NCI-H446 treated with DMSO at 0.1 percent for 48 hours (cell line): ENCODE data around the gene PHACTR4.
"Not testable (repeated sequence)": the region's sequence is repeated elsewhere in the genome, so short reads cannot be mapped to it uniquely, and the experiment has no call there.

ENCODE experiments used
- DNase-seq: peaks from one replicate; lab custom pipeline; 2025; lab: John Stamatoyannopoulos, UW

Gene PHACTR4

GRCh38 chr1:28369371-28370238 lies at the start of gene PHACTR4:
Gene PHACTR4, plus strand, starts transcription at chr1:28369740. Its CDS starts 37,708 bp downstream, at chr1:28407448.
- DNase-seq: peak; percentile 87

DNA sequence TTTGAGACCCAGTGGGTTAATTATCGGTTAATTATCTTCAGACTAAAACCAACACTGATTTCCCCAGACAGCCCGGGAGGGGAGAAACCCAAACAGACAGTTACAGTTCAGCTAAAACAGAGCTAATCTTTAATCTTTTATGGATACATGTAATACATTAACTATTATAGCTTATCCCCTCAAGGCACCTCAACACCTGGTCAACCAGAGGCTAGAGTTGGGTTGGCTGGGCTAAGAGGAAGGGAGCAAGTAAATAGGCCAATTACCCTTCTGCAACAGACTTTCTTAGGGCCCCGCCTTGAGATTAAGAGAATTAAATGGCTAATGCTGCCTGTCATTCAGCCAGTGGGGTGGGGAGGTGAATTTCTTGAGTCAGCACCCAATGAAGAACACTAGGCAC lies 47.3 kb upstream of the PHACTR4 start:
- DNase-seq: no peak

DNA sequence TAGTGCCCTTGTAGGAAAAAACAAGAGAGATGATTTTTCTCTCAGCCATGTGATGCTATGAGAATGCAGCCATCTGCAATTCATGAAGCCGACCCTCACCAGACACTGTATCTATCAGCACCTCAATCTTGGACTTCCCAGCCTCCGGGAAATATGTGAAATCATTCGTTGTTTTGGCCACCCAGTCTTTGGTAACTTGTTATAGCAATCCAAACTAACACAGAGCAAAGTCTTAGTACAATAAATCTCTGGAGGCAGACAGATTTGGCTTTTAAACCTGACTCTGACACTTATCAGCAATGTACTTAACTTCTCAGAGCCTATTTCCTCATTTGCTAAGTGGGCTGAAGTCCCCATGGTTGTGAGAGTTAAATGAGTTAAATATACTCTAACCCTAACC lies 45.8 kb upstream of the PHACTR4 start:
- DNase-seq: no peak

DNA sequence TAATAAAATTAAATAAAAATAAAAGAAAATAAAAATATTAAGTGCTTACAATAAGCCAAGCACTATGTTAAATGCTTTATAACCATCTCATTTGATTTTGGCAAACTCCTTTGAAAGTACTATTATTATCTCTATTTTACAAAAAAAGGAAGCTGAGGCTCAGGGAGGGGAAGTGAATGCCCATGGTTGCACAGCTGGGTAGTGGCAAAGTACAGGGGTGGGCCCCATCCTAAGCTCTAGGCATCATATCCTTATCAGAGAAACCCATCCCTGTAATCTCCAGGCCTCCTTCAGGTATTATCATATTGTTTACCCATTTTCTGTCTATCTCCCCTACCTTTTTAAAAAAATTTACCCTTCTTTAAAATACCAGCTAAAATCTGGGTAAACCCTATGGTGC lies 43.0 kb upstream of the PHACTR4 start:
- no peak for DNase-seq

DNA sequence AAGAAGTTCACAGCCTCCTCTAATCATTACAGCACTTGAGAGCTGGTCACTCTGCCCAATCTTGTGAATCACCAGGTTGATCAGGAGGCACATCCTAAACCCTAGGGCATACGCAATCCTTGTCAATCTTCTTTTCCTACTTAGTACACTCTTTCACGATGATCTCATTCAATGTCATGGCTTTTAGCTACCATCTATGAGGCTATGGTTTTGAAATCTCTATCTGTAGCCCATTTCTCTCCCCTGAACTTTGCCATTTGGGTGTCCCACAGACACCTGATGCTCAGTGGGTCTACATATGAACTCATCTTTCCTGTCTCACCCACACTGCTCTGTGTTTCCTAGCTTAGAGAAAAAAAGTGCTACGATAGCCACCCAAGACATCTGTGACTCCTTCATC lies 42.6 kb upstream of the PHACTR4 start:
- DNase-seq: no peak

- DNase-seq: not testable (repeated sequence)
These were observed 42.1 kb upstream of the PHACTR4 start for GRCh38 chr1:28327431-28327830.

DNA sequence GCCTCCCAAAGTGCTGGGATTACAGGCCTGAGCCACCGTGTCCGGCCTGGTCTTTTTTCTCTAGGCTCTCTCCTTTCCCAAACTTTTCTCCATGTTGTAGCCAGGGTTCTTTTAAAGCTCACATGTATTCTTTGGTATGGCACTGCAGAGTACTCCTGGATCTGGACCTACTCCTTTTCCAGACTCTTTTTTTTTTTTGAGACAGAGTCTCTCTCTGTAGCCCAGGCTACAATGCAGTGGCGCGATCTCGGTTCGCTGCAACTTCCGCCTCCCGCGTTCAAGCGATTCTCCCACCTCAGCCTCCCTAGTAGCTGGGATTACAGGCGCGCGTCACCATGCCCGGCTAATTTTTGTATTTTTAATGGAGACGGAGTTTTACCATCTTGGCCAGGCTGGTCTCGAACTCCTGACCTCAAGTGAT lies 41.3 kb upstream of the PHACTR4 start:
- no peak for DNase-seq

- DNase-seq: no peak
These were observed 40.0 kb upstream of the PHACTR4 start for GRCh38 chr1:28329395-28330153.

- no peak for DNase-seq
These were observed 30.6 kb upstream of the PHACTR4 start for GRCh38 chr1:28338897-28339296.

- no peak for DNase-seq
These were observed 30.0 kb upstream of the PHACTR4 start for GRCh38 chr1:28339551-28339950.

GRCh38 chr1:28340221-28340974 lies 29.1 kb upstream of the PHACTR4 start:
- DNase-seq: no peak

DNA sequence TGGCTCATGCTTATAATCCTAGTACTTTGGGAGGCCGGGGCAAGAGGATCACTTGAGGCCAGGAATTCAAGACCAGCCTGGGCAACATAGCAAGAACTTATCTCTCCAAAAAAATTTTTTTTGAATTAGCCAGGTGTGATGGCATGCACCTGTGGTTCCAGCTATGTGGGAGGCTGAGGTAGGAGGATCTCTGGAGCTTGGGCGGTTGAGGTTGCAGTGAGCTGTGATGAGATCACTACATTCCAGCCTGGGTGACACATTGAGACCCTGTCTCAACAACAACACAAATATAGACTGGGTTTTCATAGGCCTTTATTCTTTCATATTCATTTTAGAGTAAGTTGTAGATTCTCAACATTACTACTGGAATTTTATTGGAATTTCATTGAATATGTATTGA lies 27.9 kb upstream of the PHACTR4 start:
- DNase-seq: no peak

DNA sequence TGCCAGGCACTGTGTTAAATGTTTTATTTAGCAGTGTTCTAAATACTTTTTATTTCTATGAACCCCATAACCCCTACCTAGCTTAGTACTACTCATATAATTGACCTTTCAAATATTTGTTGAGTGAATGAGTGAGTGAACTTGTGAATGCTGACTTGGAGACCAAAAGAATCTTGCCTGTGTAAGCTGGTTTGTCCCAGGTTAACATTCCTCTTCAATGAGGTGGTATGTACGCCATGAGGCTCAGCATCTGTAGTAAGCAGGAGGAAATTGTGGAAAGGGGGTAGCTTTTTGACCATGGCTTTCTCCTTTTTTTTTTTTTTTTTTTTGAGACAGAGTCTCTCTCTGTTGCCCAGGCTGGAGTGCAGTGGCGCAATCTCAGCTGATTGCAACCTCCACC lies 26.1 kb upstream of the PHACTR4 start:
- no peak for DNase-seq

GRCh38 chr1:28353248-28353810 lies 16.2 kb upstream of the PHACTR4 start:
- DNase-seq: not testable (repeated sequence)

DNA sequence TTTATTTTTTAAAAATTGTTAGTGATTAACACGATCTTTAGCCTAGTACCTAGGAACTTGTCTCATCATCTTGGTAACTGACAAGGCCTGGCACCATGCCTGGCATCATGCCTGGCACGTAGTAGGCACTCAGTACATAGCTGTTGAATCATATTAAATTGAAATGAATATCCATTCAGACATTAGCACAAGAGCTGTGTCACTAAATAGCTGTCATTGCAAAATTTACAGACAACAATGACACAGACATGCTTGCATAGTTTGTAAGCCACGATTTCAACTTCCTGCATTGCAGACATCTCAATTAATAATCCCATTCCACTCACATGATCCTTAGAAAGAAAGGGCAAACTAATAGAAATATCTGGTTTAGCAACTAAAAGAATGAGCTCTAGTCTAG lies 15.4 kb upstream of the PHACTR4 start:
- no peak for DNase-seq

- DNase-seq: no peak
These were observed 10.8 kb upstream of the PHACTR4 start for GRCh38 chr1:28358716-28359115.

GRCh38 chr1:28359592-28360239 lies 9.8 kb upstream of the PHACTR4 start:
- DNase-seq: peak; percentile 24

DNA sequence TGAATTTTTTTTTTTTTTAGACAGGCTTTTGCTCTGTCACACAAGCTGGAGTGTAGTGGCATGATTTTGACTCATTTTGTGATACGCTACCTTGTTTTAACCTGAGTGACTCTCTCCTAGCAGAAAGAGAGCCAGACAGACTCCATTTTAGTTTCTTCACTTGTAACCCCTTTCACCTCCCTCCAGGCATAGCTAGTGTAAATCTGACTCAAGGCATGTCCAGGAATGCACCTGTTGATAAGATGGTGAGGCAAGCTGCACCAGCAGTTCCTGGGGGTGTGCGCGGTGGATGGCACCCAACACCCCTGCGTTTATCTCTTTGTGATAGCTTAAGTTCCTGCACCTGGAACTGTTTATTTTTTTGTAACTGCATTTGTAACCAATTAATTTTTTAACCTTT lies 4.7 kb upstream of the PHACTR4 start:
- DNase-seq: no peak

DNA sequence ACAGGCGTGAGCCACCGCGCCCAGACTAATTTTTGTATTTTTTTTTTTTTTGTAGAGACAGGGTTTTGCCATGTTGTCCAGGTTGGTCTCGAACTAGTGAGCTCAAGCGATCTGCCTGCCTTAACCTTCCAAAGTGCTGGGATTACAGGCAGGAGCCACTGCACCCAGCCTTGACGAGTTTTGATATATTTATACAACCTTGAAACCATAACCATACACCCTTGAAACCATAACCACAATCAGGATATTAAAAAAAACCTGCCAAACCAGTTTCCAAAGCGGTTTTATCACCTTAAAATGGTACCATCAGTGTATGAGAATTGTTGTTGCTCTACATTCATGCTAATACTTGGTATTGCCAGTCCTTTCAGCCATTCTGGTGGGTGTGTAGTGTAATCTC lies 3.7 kb upstream of the PHACTR4 start:
- DNase-seq: no peak

GRCh38 chr1:28368608-28369007 lies 932 bp upstream of the PHACTR4 start:
- DNase-seq: not testable (repeated sequence)

- DNase-seq: no peak
These were observed 884 bp downstream of the PHACTR4 start for GRCh38 chr1:28370239-28371009.
